SK-N-SH treated with all-trans-retinoic acid at 6 μM for 48 hours (cell line): ENCODE measurements around the gene TEAD1.

Experiments used
- ARNTL ChIP-seq: fragments of 450-650 bp; formaldehyde crosslinking; IDR thresholded peaks from 2 replicates; pipeline ENCODE4 v1.5.0; 2020; ENCODE audit warnings: low read depth, mild to moderate bottlenecking, moderate library complexity, borderline replicate concordance
- CSDC2 ChIP-seq: fragments of 250-450 bp; sonication (Bioruptor Pico); IDR thresholded peaks from 2 replicates; pipeline ENCODE4 v1.5.0; 2020; ENCODE audit warnings: mild to moderate bottlenecking, moderate library complexity
- ESRRG ChIP-seq: fragments of 250-450 bp; sonication (Bioruptor Pico); IDR thresholded peaks from 2 replicates; pipeline ENCODE4 v1.6.1; 2021; ENCODE audit warnings: mild to moderate bottlenecking
- OSR1 ChIP-seq: fragments of 250-450 bp; sonication (Bioruptor Pico); IDR thresholded peaks from 2 replicates; pipeline ENCODE4 v1.8.0; 2022; ENCODE audit warnings: moderate library complexity, mild to moderate bottlenecking, inconsistent platforms
- RARB ChIP-seq: fragments of 250-450 bp; sonication (Bioruptor Pico); IDR thresholded peaks from 2 replicates; pipeline ENCODE4 v1.8.0; 2021; ENCODE audit warnings: mild to moderate bottlenecking, moderate library complexity
- TOX ChIP-seq: fragments of 250-450 bp; sonication (Bioruptor Pico); IDR thresholded peaks from 2 replicates; pipeline ENCODE4 v1.8.0; 2021; ENCODE audit warnings: mild to moderate bottlenecking, moderate library complexity, borderline replicate concordance
- ZFP30 ChIP-seq: fragments of 450-650 bp; formaldehyde crosslinking; IDR thresholded peaks from 2 replicates; pipeline ENCODE4 v1.5.0; 2022; ENCODE audit warnings: mild to moderate bottlenecking, moderate library complexity
- ZNF70 ChIP-seq: fragments of 450-650 bp; formaldehyde crosslinking; IDR thresholded peaks from 2 replicates; pipeline ENCODE4 v1.5.0; 2020; ENCODE audit warnings: mild to moderate bottlenecking, moderate library complexity
- TF ChIP-seq, protein P1 (sequence below): fragments of 250-450 bp; sonication (Bioruptor Pico); IDR thresholded peaks from 2 replicates; pipeline ENCODE4 v1.8.0; 2020; ENCODE audit warnings: mild to moderate bottlenecking, moderate library complexity, borderline replicate concordance
- TF ChIP-seq, protein P2 (sequence below): fragments of 250-450 bp; sonication (Bioruptor Pico); IDR thresholded peaks from 2 replicates; pipeline ENCODE4 v1.5.0; 2020; ENCODE audit warnings: mild to moderate bottlenecking, moderate library complexity
- TF ChIP-seq, protein P3 (sequence below): fragments of 250-450 bp; sonication (Bioruptor Pico); IDR thresholded peaks from 2 replicates; pipeline ENCODE4 v1.5.1; 2021; ENCODE audit warnings: mild to moderate bottlenecking, moderate library complexity

DNA sequence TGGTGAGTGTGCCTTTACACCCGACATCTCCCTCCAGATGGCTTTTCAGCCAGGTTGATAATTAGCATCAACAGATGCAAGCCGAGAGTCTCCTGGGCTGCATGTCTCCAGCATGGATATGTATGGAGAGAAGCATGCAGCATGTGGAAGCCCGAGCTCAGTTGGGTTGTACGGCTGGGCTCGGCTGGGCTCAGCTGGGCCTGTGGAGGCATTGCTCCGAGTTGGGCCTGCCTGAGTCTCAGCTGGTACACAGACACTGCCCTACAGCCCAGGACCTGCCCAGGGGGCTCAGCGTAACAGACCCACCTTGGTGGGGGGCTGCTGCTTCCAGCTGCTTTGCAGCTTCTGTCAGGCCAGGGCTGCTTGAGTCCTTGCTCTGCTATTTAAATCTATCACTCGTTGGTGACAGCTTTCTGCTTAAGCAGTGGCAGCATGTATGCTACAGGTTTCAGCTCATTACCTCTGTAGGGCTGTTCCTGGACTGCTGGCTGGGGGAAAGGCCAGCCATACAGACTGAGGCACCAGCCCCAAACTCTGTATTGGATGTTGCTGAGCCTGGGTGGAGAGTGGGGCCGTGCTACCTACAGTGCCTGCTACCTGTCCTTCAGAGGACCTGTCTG is 115.5 kb downstream of the TEAD1 start:
- no peak for TF ChIP-seq TOX (CRISPR knock-in tag)
- TF ChIP-seq, protein P1, sequence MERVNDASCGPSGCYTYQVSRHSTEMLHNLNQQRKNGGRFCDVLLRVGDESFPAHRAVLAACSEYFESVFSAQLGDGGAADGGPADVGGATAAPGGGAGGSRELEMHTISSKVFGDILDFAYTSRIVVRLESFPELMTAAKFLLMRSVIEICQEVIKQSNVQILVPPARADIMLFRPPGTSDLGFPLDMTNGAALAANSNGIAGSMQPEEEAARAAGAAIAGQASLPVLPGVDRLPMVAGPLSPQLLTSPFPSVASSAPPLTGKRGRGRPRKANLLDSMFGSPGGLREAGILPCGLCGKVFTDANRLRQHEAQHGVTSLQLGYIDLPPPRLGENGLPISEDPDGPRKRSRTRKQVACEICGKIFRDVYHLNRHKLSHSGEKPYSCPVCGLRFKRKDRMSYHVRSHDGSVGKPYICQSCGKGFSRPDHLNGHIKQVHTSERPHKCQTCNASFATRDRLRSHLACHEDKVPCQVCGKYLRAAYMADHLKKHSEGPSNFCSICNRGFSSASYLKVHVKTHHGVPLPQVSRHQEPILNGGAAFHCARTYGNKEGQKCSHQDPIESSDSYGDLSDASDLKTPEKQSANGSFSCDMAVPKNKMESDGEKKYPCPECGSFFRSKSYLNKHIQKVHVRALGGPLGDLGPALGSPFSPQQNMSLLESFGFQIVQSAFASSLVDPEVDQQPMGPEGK, result no peak
- no peak for TF ChIP-seq ARNTL (CRISPR knock-in tag)
- TF ChIP-seq, protein P2, sequence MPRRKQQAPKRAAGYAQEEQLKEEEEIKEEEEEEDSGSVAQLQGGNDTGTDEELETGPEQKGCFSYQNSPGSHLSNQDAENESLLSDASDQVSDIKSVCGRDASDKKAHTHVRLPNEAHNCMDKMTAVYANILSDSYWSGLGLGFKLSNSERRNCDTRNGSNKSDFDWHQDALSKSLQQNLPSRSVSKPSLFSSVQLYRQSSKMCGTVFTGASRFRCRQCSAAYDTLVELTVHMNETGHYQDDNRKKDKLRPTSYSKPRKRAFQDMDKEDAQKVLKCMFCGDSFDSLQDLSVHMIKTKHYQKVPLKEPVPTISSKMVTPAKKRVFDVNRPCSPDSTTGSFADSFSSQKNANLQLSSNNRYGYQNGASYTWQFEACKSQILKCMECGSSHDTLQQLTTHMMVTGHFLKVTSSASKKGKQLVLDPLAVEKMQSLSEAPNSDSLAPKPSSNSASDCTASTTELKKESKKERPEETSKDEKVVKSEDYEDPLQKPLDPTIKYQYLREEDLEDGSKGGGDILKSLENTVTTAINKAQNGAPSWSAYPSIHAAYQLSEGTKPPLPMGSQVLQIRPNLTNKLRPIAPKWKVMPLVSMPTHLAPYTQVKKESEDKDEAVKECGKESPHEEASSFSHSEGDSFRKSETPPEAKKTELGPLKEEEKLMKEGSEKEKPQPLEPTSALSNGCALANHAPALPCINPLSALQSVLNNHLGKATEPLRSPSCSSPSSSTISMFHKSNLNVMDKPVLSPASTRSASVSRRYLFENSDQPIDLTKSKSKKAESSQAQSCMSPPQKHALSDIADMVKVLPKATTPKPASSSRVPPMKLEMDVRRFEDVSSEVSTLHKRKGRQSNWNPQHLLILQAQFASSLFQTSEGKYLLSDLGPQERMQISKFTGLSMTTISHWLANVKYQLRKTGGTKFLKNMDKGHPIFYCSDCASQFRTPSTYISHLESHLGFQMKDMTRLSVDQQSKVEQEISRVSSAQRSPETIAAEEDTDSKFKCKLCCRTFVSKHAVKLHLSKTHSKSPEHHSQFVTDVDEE (CRISPR knock-in tag), result no peak
- no peak for TF ChIP-seq OSR1
- no peak for TF ChIP-seq ZFP30
- TF ChIP-seq ESRRG (CRISPR knock-in tag), result no peak
- no peak for TF ChIP-seq CSDC2 (CRISPR knock-in tag)
- TF ChIP-seq ZNF70, result no peak
- TF ChIP-seq, protein P3, sequence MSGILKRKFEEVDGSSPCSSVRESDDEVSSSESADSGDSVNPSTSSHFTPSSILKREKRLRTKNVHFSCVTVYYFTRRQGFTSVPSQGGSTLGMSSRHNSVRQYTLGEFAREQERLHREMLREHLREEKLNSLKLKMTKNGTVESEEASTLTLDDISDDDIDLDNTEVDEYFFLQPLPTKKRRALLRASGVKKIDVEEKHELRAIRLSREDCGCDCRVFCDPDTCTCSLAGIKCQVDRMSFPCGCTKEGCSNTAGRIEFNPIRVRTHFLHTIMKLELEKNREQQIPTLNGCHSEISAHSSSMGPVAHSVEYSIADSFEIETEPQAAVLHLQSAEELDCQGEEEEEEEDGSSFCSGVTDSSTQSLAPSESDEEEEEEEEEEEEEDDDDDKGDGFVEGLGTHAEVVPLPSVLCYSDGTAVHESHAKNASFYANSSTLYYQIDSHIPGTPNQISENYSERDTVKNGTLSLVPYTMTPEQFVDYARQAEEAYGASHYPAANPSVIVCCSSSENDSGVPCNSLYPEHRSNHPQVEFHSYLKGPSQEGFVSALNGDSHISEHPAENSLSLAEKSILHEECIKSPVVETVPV (CRISPR knock-in tag), result no peak
- no peak for TF ChIP-seq RARB (CRISPR knock-in tag)
